Panc1 (cell line): ENCODE results near the gene ROBO2. TPM values are rescaled to one million over a fixed set of nuclear protein-coding genes. Genes with fewer than 3 reads are reported as not detected.

Experiments used
- ATAC-seq: fragments of 200-7000 bp; cut with Tn5 transposase; 2 replicates; pipeline ENCODE4 v1.9.1; 2020; ENCODE audit warnings: mild to moderate bottlenecking, moderate library complexity
- BruUV-seq: library from RNA; stranded (reverse); fragments of 400-500 nt; replicated peaks from 2 replicates; lab custom pipeline; 2021; lab: Mats Ljungman, UMichigan
- CTCF ChIA-PET: fragments of 300-600 bp; sonication (Branson Sonifier 250); formaldehyde crosslinking; loops from one replicate; lab custom pipeline; 2022; ENCODE audit warnings: antibody characterized with exemption; lab: Charles Lee
- POLR2A ChIA-PET: fragments of 300-600 bp; sonication (Branson Sonifier 250); formaldehyde crosslinking; loops from one replicate; lab custom pipeline; 2022; ENCODE audit warnings: antibody characterized with exemption; lab: Charles Lee
- DNase-seq: peaks from one replicate; pipeline ENCODE4 v3.0.0-alpha.2; 2010; ENCODE audit warnings: low read depth, low spot score
- H3K27ac ChIP-seq: 2 replicates; pipeline ENCODE4 v1.5.1; 2011; ENCODE audit warnings: mild to moderate bottlenecking, low read length, inconsistent platforms
- H3K27me3 ChIP-seq: fragments of 200-500 bp; sonication (Bioruptor generic); 2 replicates; pipeline ENCODE4 v1.6.0; 2014; ENCODE audit warnings: low read length, inconsistent platforms; ENCODE audit not compliant: control insufficient read depth, insufficient read depth
- H3K36me3 ChIP-seq: fragments of 200-500 bp; sonication (Bioruptor generic); 2 replicates; pipeline ENCODE4 v1.5.1; 2014; ENCODE audit warnings: inconsistent platforms, mild to moderate bottlenecking, low read length, moderate library complexity; ENCODE audit not compliant: control insufficient read depth, insufficient read depth
- H3K4me1 ChIP-seq: 2 replicates; pipeline ENCODE4 v1.5.1; 2011; ENCODE audit warnings: inconsistent platforms, mild to moderate bottlenecking, low read length, moderate library complexity; ENCODE audit not compliant: control insufficient read depth, insufficient read depth
- H3K4me3 ChIP-seq, 2 experiments: 2 replicates each; pipeline ENCODE4 v1.5.1; 2011 to 2012; ENCODE audit warnings: low read depth in 2 of 2, low read length in 2 of 2, mild to moderate bottlenecking in 2 of 2, inconsistent platforms in 1 of 2, moderate library complexity in 1 of 2
- H3K9me3 ChIP-seq: fragments of 200-500 bp; sonication (Bioruptor generic); 2 replicates; pipeline ENCODE4 v1.5.1; 2014; ENCODE audit warnings: low read depth, mild to moderate bottlenecking, inconsistent platforms, low read length, moderate library complexity; ENCODE audit not compliant: control insufficient read depth, insufficient read depth
- CTCF ChIP-seq: fragments of 450-650 bp; IDR thresholded peaks from 2 replicates; pipeline ENCODE4 v1.5.1; 2017; ENCODE audit warnings: mild to moderate bottlenecking
- POLR2AphosphoS5 ChIP-seq: IDR thresholded peaks from 2 replicates; pipeline ENCODE4 v1.6.1; 2012; ENCODE audit warnings: mild to moderate bottlenecking, low read depth, low read length, moderate library complexity
- REST ChIP-seq, 2 experiments: IDR thresholded peaks; 2 replicates each; pipeline ENCODE4 v1.6.1; 2011 to 2012; ENCODE audit warnings: low read depth in 2 of 2, control low read depth in 1 of 2, low read length in 1 of 2, mild to moderate bottlenecking in 1 of 2, moderate library complexity in 1 of 2; ENCODE audit not compliant: insufficient read depth in 1 of 2
- SIN3A ChIP-seq: IDR thresholded peaks from 2 replicates; pipeline ENCODE4 v1.6.1; 2012; ENCODE audit warnings: low read depth, mild to moderate bottlenecking, low read length, moderate library complexity, borderline replicate concordance; ENCODE audit not compliant: insufficient read depth
- TCF7L2 ChIP-seq: IDR thresholded peaks from 2 replicates; pipeline ENCODE4 v1.6.1; 2011; ENCODE audit warnings: mild to moderate bottlenecking, low read depth, low read length, inconsistent platforms
- in situ Hi-C: cut with HindIII; loops from 2 replicates; pipeline ENCODE4 v1.10.0; 2016; ENCODE audit warnings: low sequenced_read_pairs, low pct_unique_long_range_greater_than_20kb
- intact Hi-C: fragments of 100-400 bp; cut with micrococcal nuclease; formaldehyde crosslinking; loops from one replicate; pipeline ENCODE4 v1.10.0; 2022; ENCODE audit not compliant: unreplicated experiment
- total RNA-seq: library from RNA; stranded (reverse); gene quantifications from one replicate; pipeline ENCODE4 v1.2.1, GENCODE V29; 2021; ENCODE audit not compliant: unreplicated experiment

Gene ROBO2
- total RNA-seq, 1 experiment from 2014 or later: 1.3 TPM

GRCh38 chr3:77026904-77027634, 12.8 kb upstream of the ROBO2 start:
- Histone ChIP-seq H3K27ac (no peak overlapping the region), H3K27me3 (no peaks in the 10 kb centered on the region), H3K36me3 (no peaks in the 10 kb centered on the region), H3K4me3 (no peak overlapping the region), H3K9me3 (no peaks in the 10 kb centered on the region), H3K4me1 (no peaks in the 10 kb centered on the region)
- in situ Hi-C loops (no loop called here), intact Hi-C loops (no loop called here)
- TF ChIP-seq REST (IDR thresholded peaks at IDR 0.05; ENCODE audit: insufficient read depth in 1 of 2, low read depth in 2 of 2, low read length in 1 of 2): no peak
- TF ChIP-seq TCF7L2: no peak
- TF ChIP-seq POLR2AphosphoS5: no peak
- TF ChIP-seq CTCF: no peak
- no peak for TF ChIP-seq SIN3A
- POLR2A ChIA-PET: no interaction called here
- no peak for DNase-seq
- no TSS peak for BruUV-seq
- CTCF ChIA-PET: no interaction called here
- no peak for ATAC-seq

- no peak for DNase-seq
- no peaks in the 10 kb centered on the region for H3K36me3 ChIP-seq
- POLR2A ChIA-PET: no interaction called here
- ATAC-seq: no peak
- in situ Hi-C loops (no loop called here), intact Hi-C loops (no loop called here)
- H3K27me3 ChIP-seq: no peaks in the 10 kb centered on the region
- no peaks in the 10 kb centered on the region for H3K4me1 ChIP-seq
- H3K27ac ChIP-seq: no peak overlapping the region
- TF ChIP-seq TCF7L2: no peak
- no peak for TF ChIP-seq REST (IDR thresholded peaks at IDR 0.05; ENCODE audit: insufficient read depth in 1 of 2, low read depth in 2 of 2, low read length in 1 of 2)
- no peak for TF ChIP-seq CTCF
- TF ChIP-seq POLR2AphosphoS5: no peak
- no peak for TF ChIP-seq SIN3A
- CTCF ChIA-PET: no interaction called here
- H3K4me3 ChIP-seq: no peak overlapping the region
- H3K9me3 ChIP-seq: no peaks in the 10 kb centered on the region
- no TSS peak for BruUV-seq
Measured at GRCh38 chr3:77028005-77028404, 11.9 kb upstream of the ROBO2 start.
